HCT116 (cell line): ENCODE results near the gene ERC1.

Experiments used
- EZH2 ChIP-seq: fragments of 200-600 bp; sonication (generic); IDR thresholded peaks from 2 replicates; pipeline ENCODE4 v1.6.1; 2017; ENCODE audit warnings: antibody characterized with exemption, mixed run types
- YY1 ChIP-seq: IDR thresholded peaks from 2 replicates; pipeline ENCODE4 v1.6.1; 2011; ENCODE audit warnings: low read length, low read depth, moderate library complexity, mild to moderate bottlenecking; ENCODE audit not compliant: insufficient replicate concordance; ENCODE audit errors: extremely low read depth
- TF ChIP-seq, protein P1 (sequence below), 3 experiments: fragments of 200-600 bp in 1 of 3; sonication (generic) in 1 of 3; IDR thresholded peaks in 2 of 3; conservative IDR thresholded peaks in 1 of 3; 2 replicates each; pipeline ENCODE4 v1.5.1; 2012 to 2017; ENCODE audit warnings: low read depth in 2 of 3, low read length in 2 of 3, antibody characterized with exemption in 1 of 3, borderline replicate concordance in 1 of 3, control low read depth in 1 of 3, mild to moderate bottlenecking in 1 of 3, mixed read lengths in 1 of 3, mixed run types in 1 of 3, moderate library complexity in 1 of 3; ENCODE audit not compliant: insufficient read depth in 1 of 3

GRCh38 chr12:954741-955140, 36.3 kb upstream of the ERC1 start:
- TF ChIP-seq EZH2 (no peak), YY1 (no peak)
- TF ChIP-seq, protein P1, sequence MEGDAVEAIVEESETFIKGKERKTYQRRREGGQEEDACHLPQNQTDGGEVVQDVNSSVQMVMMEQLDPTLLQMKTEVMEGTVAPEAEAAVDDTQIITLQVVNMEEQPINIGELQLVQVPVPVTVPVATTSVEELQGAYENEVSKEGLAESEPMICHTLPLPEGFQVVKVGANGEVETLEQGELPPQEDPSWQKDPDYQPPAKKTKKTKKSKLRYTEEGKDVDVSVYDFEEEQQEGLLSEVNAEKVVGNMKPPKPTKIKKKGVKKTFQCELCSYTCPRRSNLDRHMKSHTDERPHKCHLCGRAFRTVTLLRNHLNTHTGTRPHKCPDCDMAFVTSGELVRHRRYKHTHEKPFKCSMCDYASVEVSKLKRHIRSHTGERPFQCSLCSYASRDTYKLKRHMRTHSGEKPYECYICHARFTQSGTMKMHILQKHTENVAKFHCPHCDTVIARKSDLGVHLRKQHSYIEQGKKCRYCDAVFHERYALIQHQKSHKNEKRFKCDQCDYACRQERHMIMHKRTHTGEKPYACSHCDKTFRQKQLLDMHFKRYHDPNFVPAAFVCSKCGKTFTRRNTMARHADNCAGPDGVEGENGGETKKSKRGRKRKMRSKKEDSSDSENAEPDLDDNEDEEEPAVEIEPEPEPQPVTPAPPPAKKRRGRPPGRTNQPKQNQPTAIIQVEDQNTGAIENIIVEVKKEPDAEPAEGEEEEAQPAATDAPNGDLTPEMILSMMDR (IDR thresholded peaks at IDR 0.05 in 2 of 3, conservative IDR thresholded peaks at IDR 0.05 in 1 of 3; ENCODE audit: borderline replicate concordance in 1 of 3, insufficient read depth in 1 of 3, low read depth in 2 of 3, low read length in 2 of 3): no peak
